DOHH2 (cell line): ENCODE data around the gene TMLHE.
"Not testable (repeated sequence)": the region's sequence is repeated elsewhere in the genome, so short reads cannot be mapped to it uniquely, and the experiment has no call there.

Experiments
- H3F3A ChIP-seq: fragments of 200-600 bp; sonication (generic), shearing (Covaris generic); 2 replicates; pipeline ENCODE4 v1.6.0; 2016; ENCODE audit warnings: antibody characterized with exemption, mild to moderate bottlenecking; ENCODE audit not compliant: control insufficient read depth, insufficient read depth
- H3K27ac ChIP-seq: fragments of 200-600 bp; sonication (generic); 2 replicates; pipeline ENCODE4 v1.5.1; 2014; ENCODE audit warnings: low read depth, mild to moderate bottlenecking, low read length, moderate library complexity
- H3K27me3 ChIP-seq: fragments of 200-600 bp; sonication (generic); 2 replicates; pipeline ENCODE4 v1.6.1; 2014; ENCODE audit warnings: mild to moderate bottlenecking, low read length, mixed read lengths; ENCODE audit not compliant: control insufficient read depth
- H3K36me3 ChIP-seq: fragments of 200-600 bp; sonication (generic); 2 replicates; pipeline ENCODE4 v1.6.1; 2014; ENCODE audit warnings: mild to moderate bottlenecking, low read length, moderate library complexity, mixed read lengths; ENCODE audit not compliant: control insufficient read depth
- H3K4me1 ChIP-seq: fragments of 200-600 bp; sonication (generic); 2 replicates; pipeline ENCODE4 v1.6.1; 2014; ENCODE audit warnings: mild to moderate bottlenecking, low read length, mixed read lengths; ENCODE audit not compliant: control insufficient read depth
- H3K4me2 ChIP-seq: fragments of 200-600 bp; sonication (generic); 2 replicates; pipeline ENCODE4 v1.6.0; 2014; ENCODE audit warnings: mild to moderate bottlenecking, low read length, moderate library complexity
- H3K4me3 ChIP-seq: fragments of 200-600 bp; sonication (generic); 2 replicates; pipeline ENCODE4 v1.5.1; 2014; ENCODE audit warnings: mild to moderate bottlenecking, low read length, mixed read lengths
- H3K79me2 ChIP-seq: fragments of 200-600 bp; sonication (generic); 2 replicates; pipeline ENCODE4 v1.6.1; 2014; ENCODE audit warnings: mild to moderate bottlenecking, low read length, mixed read lengths; ENCODE audit not compliant: control insufficient read depth
- H3K9me2 ChIP-seq: fragments of 200-600 bp; sonication (generic); replicated peaks from 2 replicates; pipeline ENCODE4 v1.6.1; 2014; ENCODE audit warnings: mild to moderate bottlenecking, low read length, mixed read lengths; ENCODE audit not compliant: control insufficient read depth
- H3K9me3 ChIP-seq: fragments of 200-600 bp; sonication (generic); 2 replicates; pipeline ENCODE4 v1.6.1; 2014; ENCODE audit warnings: antibody characterized with exemption, low read length, mixed read lengths; ENCODE audit not compliant: control insufficient read depth, insufficient read depth
- H4K20me1 ChIP-seq: fragments of 200-600 bp; sonication (generic); 2 replicates; pipeline ENCODE4 v1.6.0; 2014; ENCODE audit warnings: low read depth, mild to moderate bottlenecking, antibody characterized with exemption, low read length, moderate library complexity; ENCODE audit not compliant: control insufficient read depth, insufficient read depth
- CTCF ChIP-seq: fragments of 200-600 bp; sonication (generic); IDR thresholded peaks from one replicate; pipeline ENCODE4 v1.5.1; 2014; ENCODE audit warnings: antibody characterized with exemption, mild to moderate bottlenecking, low read depth, low read length; ENCODE audit not compliant: poor library complexity, severe bottlenecking
- EZH2phosphoT487 ChIP-seq: fragments of 200-600 bp; sonication (generic); IDR thresholded peaks from 2 replicates; pipeline ENCODE4 v1.6.1; 2017; ENCODE audit warnings: borderline replicate concordance, mild to moderate bottlenecking, antibody characterized with exemption, low read length, moderate library complexity, mixed read lengths

Gene TMLHE

DNA sequence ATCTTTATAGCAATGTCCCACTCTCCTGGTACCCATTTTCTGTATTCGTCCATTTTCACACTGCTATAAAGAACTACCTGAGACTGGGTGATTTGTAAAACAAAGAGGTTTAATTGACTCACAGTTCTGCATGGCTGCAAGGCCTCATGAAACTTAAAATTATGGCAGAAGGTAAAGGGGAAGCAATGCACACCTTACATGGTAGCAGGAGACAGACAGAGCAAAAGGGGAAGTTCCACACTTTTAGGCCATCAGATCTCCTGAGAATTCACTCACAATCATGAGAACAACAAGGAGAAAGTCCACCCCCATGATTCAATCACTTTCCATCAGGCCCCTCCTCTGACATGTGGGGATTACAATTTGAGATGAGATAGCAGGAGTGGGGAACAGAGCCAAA, 49.7 kb downstream of the TMLHE start:
- TF ChIP-seq CTCF (no peak), EZH2phosphoT487 (no peak)
- Histone ChIP-seq H3K9me2 (no peaks in the 10 kb centered on the region), H3F3A (no peaks in the 10 kb centered on the region), H3K27me3 (no peaks in the 10 kb centered on the region), H3K4me2 (no peak overlapping the region), H3K36me3 (no peaks in the 10 kb centered on the region), H3K4me1 (no peaks in the 10 kb centered on the region), H4K20me1 (no peaks in the 10 kb centered on the region), H3K4me3 (no peak overlapping the region), H3K79me2 (no peaks in the 10 kb centered on the region), H3K27ac (no peak overlapping the region), H3K9me3 (no peaks in the 10 kb centered on the region)

DNA sequence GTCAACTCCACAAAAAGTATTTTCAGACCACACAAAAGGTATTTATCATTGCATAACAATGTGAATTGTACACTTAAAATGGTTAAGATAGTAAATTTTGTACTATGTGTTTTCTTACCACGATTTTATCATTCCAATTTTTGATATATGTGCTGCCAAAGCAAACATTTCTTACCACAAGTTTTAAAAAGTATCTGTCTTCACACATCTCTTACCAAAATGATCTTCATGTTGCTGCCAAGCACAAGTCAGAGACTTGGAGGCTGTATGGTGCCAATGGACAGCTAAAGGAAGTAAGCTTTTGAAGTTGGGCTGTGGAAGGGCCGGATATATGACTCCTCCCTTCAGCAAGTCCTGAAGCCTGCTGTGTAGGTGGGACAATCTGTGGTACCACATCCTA, 67.9 kb downstream of the TMLHE start:
- no peaks in the 10 kb centered on the region for H3K9me3 ChIP-seq
- H3F3A ChIP-seq = no peaks in the 10 kb centered on the region
- no peaks in the 10 kb centered on the region for H3K27me3 ChIP-seq
- no peaks in the 10 kb centered on the region for H3K36me3 ChIP-seq
- H3K4me2 ChIP-seq = no peak overlapping the region
- H3K4me1 ChIP-seq = no peaks in the 10 kb centered on the region
- H4K20me1 ChIP-seq = no peaks in the 10 kb centered on the region
- no peak overlapping the region for H3K4me3 ChIP-seq
- no peaks in the 10 kb centered on the region for H3K9me2 ChIP-seq
- no peak for TF ChIP-seq CTCF
- TF ChIP-seq EZH2phosphoT487 = no peak
- no peaks in the 10 kb centered on the region for H3K79me2 ChIP-seq
- no peak overlapping the region for H3K27ac ChIP-seq

DNA sequence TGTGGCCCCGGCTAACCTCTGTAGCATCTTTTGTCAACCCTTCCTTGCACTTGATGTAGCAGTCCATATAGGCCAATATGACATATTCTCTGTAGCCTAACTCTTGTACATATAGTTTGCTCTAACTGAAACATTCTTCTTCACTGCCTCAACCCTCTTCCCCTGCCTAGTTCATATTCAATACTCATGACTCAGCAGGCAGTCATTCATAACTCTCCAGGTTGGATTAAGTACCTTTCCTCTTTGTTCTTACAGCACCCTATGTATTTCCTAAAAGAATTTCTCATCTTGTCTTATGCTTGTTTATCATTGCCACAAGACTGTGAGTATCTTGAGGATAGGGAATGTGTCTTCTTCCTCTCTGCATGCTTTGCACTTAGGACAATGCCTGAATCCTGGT, 76.9 kb downstream of the TMLHE start:
- no peaks in the 10 kb centered on the region for H3K4me1 ChIP-seq
- no peak overlapping the region for H3K4me2 ChIP-seq
- H3K9me2 ChIP-seq = no peaks in the 10 kb centered on the region
- H3K36me3 ChIP-seq = no peaks in the 10 kb centered on the region
- H3F3A ChIP-seq = no peaks in the 10 kb centered on the region
- no peaks in the 10 kb centered on the region for H3K27me3 ChIP-seq
- H3K79me2 ChIP-seq = no peaks in the 10 kb centered on the region
- no peak overlapping the region for H3K4me3 ChIP-seq
- no peaks in the 10 kb centered on the region for H4K20me1 ChIP-seq
- H3K27ac ChIP-seq = no peak overlapping the region
- no peaks in the 10 kb centered on the region for H3K9me3 ChIP-seq
- TF ChIP-seq EZH2phosphoT487 (no peak), CTCF (no peak)

DNA sequence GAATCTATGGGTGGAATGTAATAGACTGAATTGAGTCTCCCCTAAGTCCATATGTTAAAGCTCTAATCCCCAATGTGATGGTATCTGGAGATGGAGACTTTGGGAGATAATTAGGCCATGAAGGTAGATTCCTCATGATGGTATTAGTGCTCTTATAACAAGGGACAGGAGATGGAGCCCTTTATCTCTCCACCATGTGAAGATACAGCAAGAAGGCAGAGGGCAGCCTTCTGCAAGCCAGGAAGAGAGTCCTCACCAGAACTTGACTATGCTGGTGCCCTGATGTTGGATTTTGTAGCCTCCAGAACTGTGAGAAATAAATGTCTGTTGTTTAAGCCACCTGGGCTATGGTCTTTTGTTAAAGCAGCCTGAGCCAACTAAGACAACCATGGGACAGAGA, 78.0 kb downstream of the TMLHE start:
- H3K9me3 ChIP-seq = no peaks in the 10 kb centered on the region
- no peaks in the 10 kb centered on the region for H3K4me1 ChIP-seq
- H3K27ac ChIP-seq = no peak overlapping the region
- H3K4me3 ChIP-seq = no peak overlapping the region
- TF ChIP-seq EZH2phosphoT487 (no peak), CTCF (no peak)
- H3K36me3 ChIP-seq = no peaks in the 10 kb centered on the region
- H3K4me2 ChIP-seq = no peak overlapping the region
- no peaks in the 10 kb centered on the region for H3K9me2 ChIP-seq
- no peaks in the 10 kb centered on the region for H3K79me2 ChIP-seq
- H4K20me1 ChIP-seq = no peaks in the 10 kb centered on the region
- no peaks in the 10 kb centered on the region for H3K27me3 ChIP-seq
- H3F3A ChIP-seq = no peaks in the 10 kb centered on the region

- H3K36me3 ChIP-seq, H3K4me1 ChIP-seq, H3F3A ChIP-seq: not testable (repeated sequence)
Observed at GRCh38 chrX:155527023-155527422, 85.7 kb downstream of the TMLHE start.

More at GRCh38 chrX:155527023-155527422, 85.7 kb downstream of the TMLHE start:
- H3K9me3 ChIP-seq, H3K27me3 ChIP-seq, H3K79me2 ChIP-seq, H3K4me2 ChIP-seq, H3K27ac ChIP-seq, H3K4me3 ChIP-seq, H4K20me1 ChIP-seq, H3K9me2 ChIP-seq: not testable (repeated sequence)
